Endothelial cell of umbilical vein (primary cell): ENCODE data around the gene IPO13.

Experiments
- CTCF ChIP-seq, 2 donors: IDR thresholded peaks; 1 replicate in 1 of 2; 2 replicates in 1 of 2; pipeline ENCODE4 v1.5.1; 2011; ENCODE audit warnings: low read length in 2 of 2, mild to moderate bottlenecking in 2 of 2, moderate library complexity in 2 of 2, control low read depth in 1 of 2, inconsistent platforms in 1 of 2, low read depth in 1 of 2; ENCODE audit not compliant: insufficient read depth in 1 of 2; ENCODE audit errors: extremely low read depth in 1 of 2
- EZH2 ChIP-seq: IDR thresholded peaks from 2 replicates; pipeline ENCODE4 v1.6.1; 2012; ENCODE audit warnings: borderline replicate concordance, low read depth, mild to moderate bottlenecking, moderate library complexity, low read length, inconsistent platforms; ENCODE audit not compliant: severe bottlenecking
- FOS ChIP-seq: IDR thresholded peaks from 2 replicates; pipeline ENCODE4 v1.6.1; 2011; ENCODE audit warnings: mild to moderate bottlenecking, low read length, moderate library complexity, borderline replicate concordance; ENCODE audit not compliant: insufficient read depth
- GATA2 ChIP-seq: IDR thresholded peaks from 2 replicates; pipeline ENCODE4 v1.7.0; 2011; ENCODE audit warnings: low read depth, mild to moderate bottlenecking, moderate library complexity, mixed read lengths, low read length; ENCODE audit not compliant: insufficient read length, insufficient read depth
- JUN ChIP-seq: IDR thresholded peaks from 2 replicates; pipeline ENCODE4 v1.6.1; 2011; ENCODE audit warnings: borderline replicate concordance, low read depth; ENCODE audit not compliant: insufficient read length, insufficient read depth
- MAX ChIP-seq: IDR thresholded peaks from 2 replicates; pipeline ENCODE4 v1.6.1; 2011; ENCODE audit not compliant: insufficient read depth, insufficient read length
- MYC ChIP-seq: IDR thresholded peaks from one replicate; pipeline ENCODE4 v1.6.1; 2011; ENCODE audit warnings: mild to moderate bottlenecking, low read depth, low read length
- POLR2A ChIP-seq: IDR thresholded peaks from 2 replicates; pipeline ENCODE4 v1.6.1; 2012; ENCODE audit warnings: low read depth, mild to moderate bottlenecking, control low read depth, low read length
- POLR2AphosphoS5 ChIP-seq: IDR thresholded peaks from 2 replicates; pipeline ENCODE4 v1.6.1; 2012; ENCODE audit warnings: low read depth, mild to moderate bottlenecking, control low read depth, low read length, moderate library complexity; ENCODE audit not compliant: insufficient read depth

GRCh38 chr1:43901196-43901961 lies 45.4 kb upstream of the IPO13 start:
- TF ChIP-seq EZH2, result no peak
- no peak for TF ChIP-seq CTCF (IDR thresholded peaks at IDR 0.05; ENCODE audit: extremely low read depth in 1 of 2, insufficient read depth in 1 of 2, low read depth in 1 of 2, low read length in 2 of 2)
- TF ChIP-seq POLR2AphosphoS5, result no peak
- no peak for TF ChIP-seq POLR2A
- no peak for TF ChIP-seq MAX
- no peak for TF ChIP-seq MYC
- no peak for TF ChIP-seq FOS
- TF ChIP-seq JUN, result no peak
- TF ChIP-seq GATA2, result no peak
